Type B pancreatic cell (in vitro differentiated cells): ENCODE data around the gene TMIE. TPM values are rescaled to one million over a fixed set of nuclear protein-coding genes. Genes with fewer than 3 reads are reported as not detected.

ENCODE experiments used
- DNase-seq: peaks from one replicate; pipeline ENCODE4 v3.0.0; 2021; ENCODE audit warnings: mixed read lengths; ENCODE audit not compliant: unreplicated experiment; ENCODE audit errors: extremely low spot score
- H3K27ac Mint-ChIP-seq: 2 replicates; pipeline ENCODE4 v1.8.0; 2021; ENCODE audit warnings: mild to moderate bottlenecking, mixed read lengths
- H3K27me3 Mint-ChIP-seq: 2 replicates; pipeline ENCODE4 v1.8.0; 2021; ENCODE audit warnings: mixed read lengths
- H3K36me3 Mint-ChIP-seq: 2 replicates; pipeline ENCODE4 v1.8.0; 2021; ENCODE audit warnings: mixed read lengths
- H3K4me1 Mint-ChIP-seq: one replicate; pipeline ENCODE4 v1.8.0; 2021; ENCODE audit warnings: mixed read lengths; ENCODE audit not compliant: unreplicated experiment
- H3K4me3 Mint-ChIP-seq: 2 replicates; pipeline ENCODE4 v1.8.0; 2021; ENCODE audit warnings: mild to moderate bottlenecking, mixed read lengths
- H3K9me3 Mint-ChIP-seq: 2 replicates; pipeline ENCODE4 v1.8.0; 2021; ENCODE audit warnings: mixed read lengths
- CTCF ChIP-seq: fragments of 200-600 bp; sonication (generic); conservative IDR thresholded peaks from 2 replicates; pipeline ENCODE4 v1.5.0; 2021; ENCODE audit warnings: antibody characterized with exemption, mild to moderate bottlenecking
- total RNA-seq: library from RNA; stranded (reverse); gene quantifications from 2 replicates; pipeline ENCODE4 v1.2.1, GENCODE V29; 2021; ENCODE audit warnings: low replicate concordance

TMIE gene
- total RNA-seq, 1 donor from 2014 or later: 0.48 TPM

GRCh38 chr3:46679681-46680080, 21.5 kb upstream of the TMIE start:
- H3K9me3 Mint-ChIP-seq: no peaks in the 10 kb centered on the region
- H3K4me1 Mint-ChIP-seq: peaks cover 5% of the 10 kb centered on the region
- no peak for DNase-seq
- no peaks in the 10 kb centered on the region for H3K27me3 Mint-ChIP-seq
- TF ChIP-seq CTCF: no peak
- H3K36me3 Mint-ChIP-seq: peaks cover 4% of the 10 kb centered on the region
- no peak overlapping the region for H3K4me3 Mint-ChIP-seq
- H3K27ac Mint-ChIP-seq: peak overlapping the region; percentile 42

GRCh38 chr3:46680298-46680826, 20.8 kb upstream of the TMIE start:
- H3K9me3 Mint-ChIP-seq: no peaks in the 10 kb centered on the region
- no peak for DNase-seq
- peaks cover 4% of the 10 kb centered on the region for H3K36me3 Mint-ChIP-seq
- H3K27ac Mint-ChIP-seq: peak overlapping the region; percentile 34
- peaks cover 5% of the 10 kb centered on the region for H3K4me1 Mint-ChIP-seq
- no peak overlapping the region for H3K4me3 Mint-ChIP-seq
- no peak for TF ChIP-seq CTCF
- H3K27me3 Mint-ChIP-seq: no peaks in the 10 kb centered on the region

GRCh38 chr3:46681387-46681786, 19.8 kb upstream of the TMIE start:
- Mint-ChIP-seq H3K9me3 (no peaks in the 10 kb centered on the region), H3K4me3 (no peak overlapping the region), H3K36me3 (peaks cover 4% of the 10 kb centered on the region), H3K4me1 (peaks cover 5% of the 10 kb centered on the region), H3K27me3 (no peaks in the 10 kb centered on the region), H3K27ac (no peak overlapping the region)
- no peak for DNase-seq
- TF ChIP-seq CTCF: no peak

GRCh38 chr3:46681856-46682540, 19.2 kb upstream of the TMIE start:
- TF ChIP-seq CTCF: no peak
- Mint-ChIP-seq H3K27me3 (no peaks in the 10 kb centered on the region), H3K4me1 (peaks cover 5% of the 10 kb centered on the region), H3K4me3 (no peak overlapping the region), H3K9me3 (no peaks in the 10 kb centered on the region), H3K27ac (no peak overlapping the region), H3K36me3 (peaks cover 4% of the 10 kb centered on the region)
- DNase-seq: no peak

- peaks cover 4% of the 10 kb centered on the region for H3K36me3 Mint-ChIP-seq
- H3K4me1 Mint-ChIP-seq: peaks cover 5% of the 10 kb centered on the region
- H3K27ac Mint-ChIP-seq: no peak overlapping the region
- H3K9me3 Mint-ChIP-seq: no peaks in the 10 kb centered on the region
- no peaks in the 10 kb centered on the region for H3K27me3 Mint-ChIP-seq
- TF ChIP-seq CTCF: no peak
- H3K4me3 Mint-ChIP-seq: no peak overlapping the region
- DNase-seq: no peak
Observed at GRCh38 chr3:46682974-46683373, 18.2 kb upstream of the TMIE start.
